ENCODE measurements around the gene VLDLR. TPM values are rescaled to one million over a fixed set of nuclear protein-coding genes. Genes with fewer than 3 reads are reported as not detected.

VLDLR gene
- total and polyA plus RNA-seq, 2 of the 8 experiments (the other 6 are each of a cell fraction or from before 2014, with no cell fraction given) = 24.2 to 49.1 TPM

DNA sequence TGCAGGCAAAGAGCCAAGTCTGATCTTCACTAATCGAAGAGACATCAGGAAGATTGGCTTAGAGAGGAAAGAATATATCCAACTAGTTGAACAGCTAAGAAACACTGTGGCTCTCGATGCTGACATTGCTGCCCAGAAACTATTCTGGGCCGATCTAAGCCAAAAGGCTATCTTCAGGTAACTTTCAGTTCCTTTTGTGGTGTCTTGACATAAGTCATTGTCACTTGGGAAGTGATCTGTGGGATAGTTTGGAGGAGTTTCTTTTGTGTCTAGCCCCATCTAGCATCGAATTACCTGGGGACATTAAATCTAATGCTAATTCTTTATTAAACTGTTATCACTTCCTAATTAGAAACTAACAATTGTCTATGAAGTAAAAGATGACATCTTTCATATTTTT lies 24.0 kb downstream of the VLDLR start:
- H4K8ac ChIP-seq (ENCODE audit: extremely low read depth, insufficient read depth, low read length) = no peak overlapping the region
- H3K4me1 ChIP-seq (replicated peaks in 1 of 4; ENCODE audit: control insufficient read depth in 3 of 4, insufficient read depth in 4 of 4, low read length in 3 of 4) = no peaks in the 10 kb centered on the region
- no peak overlapping the region for H3K4ac ChIP-seq (replicated peaks; ENCODE audit: insufficient read length, low read depth, low read length)
- H2BK20ac ChIP-seq (ENCODE audit: low read length) = no peak overlapping the region
- no peak overlapping the region for H3K18ac ChIP-seq (ENCODE audit: extremely low read depth, low read length)
- WGBS, 2 experiments (ENCODE audit: extremely low coverage in 1 of 2, insufficient coverage in 1 of 2, insufficient read length in 1 of 2, insufficient replicate concordance in 2 of 2, low coverage in 1 of 2, low lambda C conversion rate in 2 of 2, missing lambda C conversion rate in 1 of 2) = 89% methylated on average over 4 of the region's 4 CpGs; no CpG with 5 or more reads in 1 of the 2 experiments
- no peak for FAIRE-seq
- POLR2A ChIA-PET (ENCODE audit: partially characterized antibody) = interaction anchor here (0.8 to 1.7 kb wide), 2 partner anchors 11 to 31 kb away, joined by 3 to 5 read pairs; no protein-coding TSS in a partner anchor
- H3K4me2 ChIP-seq (ENCODE audit: insufficient read depth in 1 of 2, low read depth in 2 of 2, low read length in 2 of 2) = no peak overlapping the region
- no peak overlapping the region for H2BK5ac ChIP-seq (ENCODE audit: low read depth, low read length)
- H2BK12ac ChIP-seq (ENCODE audit: low read depth, low read length) = no peak overlapping the region
- H3K79me1 ChIP-seq (ENCODE audit: low read depth, low read length) = no peaks in the 10 kb centered on the region
- H3K79me2 ChIP-seq (ENCODE audit: control insufficient read depth in 1 of 2, insufficient read depth in 2 of 2, low read length in 2 of 2) = no peaks in the 10 kb centered on the region
- no peak overlapping the region for H4K91ac ChIP-seq (replicated peaks; ENCODE audit: insufficient read length, low read length)
- no peaks in the 10 kb centered on the region for H3K23me2 ChIP-seq (ENCODE audit: low read depth, low read length)
- H3K9me3 ChIP-seq (ENCODE audit: insufficient read depth in 2 of 2, low read depth in 1 of 2, low read length in 1 of 2) = no peaks in the 10 kb centered on the region
- no peak overlapping the region for H4K5ac ChIP-seq (ENCODE audit: insufficient read length, low read depth, low read length)
- H3K23ac ChIP-seq (ENCODE audit: insufficient read length) = no peak overlapping the region
- DNase-seq (ENCODE audit: low read depth in 1 of 2, low spot score in 2 of 2) = no peak
- H3K27me3 ChIP-seq (replicated peaks in 1 of 4; ENCODE audit: control insufficient read depth in 3 of 4, extremely low read depth in 1 of 4, insufficient read depth in 3 of 4, low read length in 3 of 4) = no peaks in the 10 kb centered on the region; a peak in 1 of 7 replicates
- no peaks in the 10 kb centered on the region for H4K20me1 ChIP-seq (replicated peaks in 1 of 2; ENCODE audit: control insufficient read depth in 1 of 2, insufficient read depth in 2 of 2, low read length in 2 of 2)
- no peak overlapping the region for H3K14ac ChIP-seq (ENCODE audit: insufficient read length)
- TF ChIP-seq SIX5 (IDR thresholded peaks at IDR 0.05; ENCODE audit: low read depth, low read length) (no peak), KDM1A (IDR thresholded peaks at IDR 0.05; ENCODE audit: borderline replicate concordance, low read length) (no peak), SUZ12 (IDR thresholded peaks at IDR 0.05; ENCODE audit: low read length) (no peak), EP300 (IDR thresholded peaks at IDR 0.05; ENCODE audit: borderline replicate concordance in 1 of 2, low read depth in 2 of 2, low read length in 2 of 2) (no peak), RNF2 (IDR thresholded peaks at IDR 0.05; ENCODE audit: borderline replicate concordance, low read depth, low read length, missing control alignments, poor library complexity, severe bottlenecking) (no peak), RAD21 (IDR thresholded peaks at IDR 0.05 in 1 of 2, conservative IDR thresholded peaks at IDR 0.05 in 1 of 2; ENCODE audit: low read depth in 2 of 2, low read length in 2 of 2) (no peak), FOSL1 (IDR thresholded peaks at IDR 0.05; ENCODE audit: insufficient read depth, low read depth, low read length) (no peak), CBX5 (IDR thresholded peaks at IDR 0.05; ENCODE audit: low read depth, low read length) (no peak), RFX5 (IDR thresholded peaks at IDR 0.05; ENCODE audit: borderline replicate concordance, low read depth, low read length) (no peak), YY1 (IDR thresholded peaks at IDR 0.05; ENCODE audit: low read depth, low read length) (no peak)
- TF ChIP-seq, protein P1, sequence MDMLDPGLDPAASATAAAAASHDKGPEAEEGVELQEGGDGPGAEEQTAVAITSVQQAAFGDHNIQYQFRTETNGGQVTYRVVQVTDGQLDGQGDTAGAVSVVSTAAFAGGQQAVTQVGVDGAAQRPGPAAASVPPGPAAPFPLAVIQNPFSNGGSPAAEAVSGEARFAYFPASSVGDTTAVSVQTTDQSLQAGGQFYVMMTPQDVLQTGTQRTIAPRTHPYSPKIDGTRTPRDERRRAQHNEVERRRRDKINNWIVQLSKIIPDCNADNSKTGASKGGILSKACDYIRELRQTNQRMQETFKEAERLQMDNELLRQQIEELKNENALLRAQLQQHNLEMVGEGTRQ (IDR thresholded peaks at IDR 0.05; ENCODE audit: low read length) = no peak
- H3K9ac ChIP-seq (replicated peaks in 1 of 4; ENCODE audit: extremely low read depth in 1 of 4, low read depth in 3 of 4, low read length in 3 of 4) = no peak overlapping the region
- H2AK5ac ChIP-seq (ENCODE audit: low read depth, low read length) = no peak overlapping the region
- H2BK120ac ChIP-seq (replicated peaks; ENCODE audit: low read depth, low read length) = no peak overlapping the region
- H3K56ac ChIP-seq (replicated peaks; ENCODE audit: insufficient read length, low read depth, low read length) = no peak overlapping the region
- peaks cover 42 to 97% (median 89%) of the 10 kb centered on the region in 4 experiments for H3K36me3 ChIP-seq (ENCODE audit: control insufficient read depth in 2 of 4, insufficient read depth in 4 of 4, low read length in 3 of 4)
- no peak overlapping the region for H3K27ac ChIP-seq (ENCODE audit: low read depth, low read length)
- CTCF ChIA-PET (ENCODE audit: partially characterized antibody) = interaction anchor here (0.9 to 1.7 kb wide), 4 partner anchors 8 to 180 kb away, joined by 3 to 5 read pairs (median 4); no protein-coding TSS in a partner anchor
- no peak overlapping the region for H2AFZ ChIP-seq (ENCODE audit: low read length)
- no peak overlapping the region for H2BK15ac ChIP-seq (ENCODE audit: low read length)
- H3K4me3 ChIP-seq (ENCODE audit: extremely low read depth in 1 of 4, insufficient read depth in 2 of 4, low read depth in 3 of 4, low read length in 4 of 4) = no peak overlapping the region
